Muscle of arm (tissue), 14 donors: ENCODE data around the gene PBX2. TPM values are rescaled to one million over a fixed set of nuclear protein-coding genes. Genes with fewer than 3 reads are reported as not detected.
"Not testable (repeated sequence)": the region's sequence is repeated elsewhere in the genome, so short reads cannot be mapped to it uniquely, and the experiment has no call there.

Source experiments
- DNase-seq: peaks from one replicate; pipeline ENCODE4 v3.0.0-alpha.2; 2013
- long read RNA-seq, 11 donors: transcript quantifications; one replicate each; lab custom pipeline, GENCODE V29; 2026
- polyA plus RNA-seq, 12 donors: library from polyadenylated mRNA; unstranded; fragments of 120-200 nt; gene quantifications; one replicate each; pipeline ENCODE4 v1.2.1, GENCODE V29; 2013; ENCODE audit not compliant: insufficient read length in 12 of 12

PBX2 gene
- polyA plus RNA-seq = 100 to 1,000 TPM in 9 of 12 donors, 10 to 100 TPM in 3; 93.3 to 186 (median 113) TPM
- long read RNA-seq, donor 1, transcript PBX2-201 (9 exons, 3,205 nt) = major isoform, 7 of 14 reads
- long read RNA-seq, donor 1, partial matches to known transcripts = 5 of 14 reads
- long read RNA-seq, donor 1, other reads (novel, unspliced or antisense) = 0 of 14 reads
- long read RNA-seq, donor 2, transcript PBX2-201 (9 exons, 3,205 nt) = major isoform, 12 of 14 reads
- long read RNA-seq, donor 2, partial matches to known transcripts = 0 of 14 reads
- long read RNA-seq, donor 2, other reads (novel, unspliced or antisense) = 0 of 14 reads
- long read RNA-seq, donor 3, transcript PBX2-201 (9 exons, 3,205 nt) = major isoform, 5 of 5 reads
- long read RNA-seq, donor 3, partial matches to known transcripts = 0 of 5 reads
- long read RNA-seq, donor 3, other reads (novel, unspliced or antisense) = 0 of 5 reads
- long read RNA-seq, donor 4, transcript PBX2-201 (9 exons, 3,205 nt) = major isoform, 7 of 9 reads
- long read RNA-seq, donor 4, partial matches to known transcripts = 0 of 9 reads
- long read RNA-seq, donor 4, other reads (novel, unspliced or antisense) = 0 of 9 reads
- long read RNA-seq, donor 5, transcript PBX2-201 (9 exons, 3,205 nt) = major isoform, 7 of 11 reads
- long read RNA-seq, donor 5, partial matches to known transcripts = 0 of 11 reads
- long read RNA-seq, donor 5, other reads (novel, unspliced or antisense) = 0 of 11 reads
- long read RNA-seq, donor 6, transcript PBX2-201 (9 exons, 3,205 nt) = major isoform, 5 of 6 reads
- long read RNA-seq, donor 6, partial matches to known transcripts = 0 of 6 reads
- long read RNA-seq, donor 6, other reads (novel, unspliced or antisense) = 0 of 6 reads
- long read RNA-seq, donor 7, partial matches to known transcripts = 0 of 4 reads
- long read RNA-seq, donor 7, other reads (novel, unspliced or antisense) = 0 of 4 reads
- long read RNA-seq, donor 8, transcript PBX2-201 (9 exons, 3,205 nt) = major isoform, 14 of 24 reads
- long read RNA-seq, donor 8, transcript PBX2-202 (6 exons, 1,320 nt) = minor isoform, 5 of 24 reads
- long read RNA-seq, donor 8, partial matches to known transcripts = 5 of 24 reads
- long read RNA-seq, donor 8, other reads (novel, unspliced or antisense) = 0 of 24 reads
- long read RNA-seq, donor 9, partial matches to known transcripts = 0 of 4 reads
- long read RNA-seq, donor 9, other reads (novel, unspliced or antisense) = 0 of 4 reads
- long read RNA-seq, donor 10, transcript PBX2-201 (9 exons, 3,205 nt) = major isoform, 10 of 12 reads
- long read RNA-seq, donor 10, partial matches to known transcripts = 0 of 12 reads
- long read RNA-seq, donor 10, other reads (novel, unspliced or antisense) = 0 of 12 reads
- long read RNA-seq, donor 11, partial matches to known transcripts = 0 of 7 reads
- long read RNA-seq, donor 11, other reads (novel, unspliced or antisense) = 0 of 7 reads

GRCh38 chr6:32190054-32190851 is at the start of gene PBX2:
Gene PBX2, minus strand, starts transcription at chr6:32190202. Its CDS starts 287 bp downstream, at chr6:32189915.
- DNase-seq = peak; percentile 95

- DNase-seq = no peak
Observed at GRCh38 chr6:32239462-32239861, 49.5 kb upstream of the PBX2 start.

- no peak for DNase-seq
Observed at GRCh38 chr6:32234934-32235333, 44.9 kb upstream of the PBX2 start.

GRCh38 chr6:32226434-32226833 is 36.4 kb upstream of the PBX2 start:
- no peak for DNase-seq

- no peak for DNase-seq
Observed at GRCh38 chr6:32224696-32225095, 34.7 kb upstream of the PBX2 start.

- no peak for DNase-seq
Observed at GRCh38 chr6:32223258-32224235, 33.5 kb upstream of the PBX2 start, which contains the start of gene NOTCH4. Gene NOTCH4, minus strand, starts transcription at chr6:32224067. Its CDS starts 139 bp downstream, at chr6:32223928.

- DNase-seq = no peak
Observed at GRCh38 chr6:32222333-32223230, 32.6 kb upstream of the PBX2 start.

- DNase-seq = no peak
Observed at GRCh38 chr6:32220021-32220420, 30.0 kb upstream of the PBX2 start.

GRCh38 chr6:32218167-32218566 is 28.2 kb upstream of the PBX2 start:
- DNase-seq = no peak

GRCh38 chr6:32216998-32217397 is 27.0 kb upstream of the PBX2 start:
- DNase-seq = no peak

GRCh38 chr6:32216285-32216684 is 26.3 kb upstream of the PBX2 start:
- DNase-seq = no peak

- DNase-seq = no peak
Observed at GRCh38 chr6:32215617-32216016, 25.6 kb upstream of the PBX2 start.

- no peak for DNase-seq
Observed at GRCh38 chr6:32214126-32214525, 24.1 kb upstream of the PBX2 start.

- no peak for DNase-seq
Observed at GRCh38 chr6:32213649-32214048, 23.6 kb upstream of the PBX2 start.

GRCh38 chr6:32212076-32212760 is 22.2 kb upstream of the PBX2 start:
- no peak for DNase-seq

GRCh38 chr6:32211432-32211831 is 21.4 kb upstream of the PBX2 start:
- DNase-seq = not testable (repeated sequence)

- DNase-seq = no peak
Observed at GRCh38 chr6:32210191-32210601, 20.2 kb upstream of the PBX2 start.

- no peak for DNase-seq
Observed at GRCh38 chr6:32208996-32209395, 19.0 kb upstream of the PBX2 start.
